Activated CD4-positive, alpha-beta T cell treated with anti-CD3 and anti-CD28 coated beads for 1 hour (primary cell): ENCODE measurements around the gene ATP6V1E1.
"Not testable (repeated sequence)": the region's sequence is repeated elsewhere in the genome, so short reads cannot be mapped to it uniquely, and the experiment has no call there.

Experiments used
- DNase-seq: peaks from one replicate; pipeline ENCODE4 v3.0.0-alpha.2; 2020

ATP6V1E1 gene

DNA sequence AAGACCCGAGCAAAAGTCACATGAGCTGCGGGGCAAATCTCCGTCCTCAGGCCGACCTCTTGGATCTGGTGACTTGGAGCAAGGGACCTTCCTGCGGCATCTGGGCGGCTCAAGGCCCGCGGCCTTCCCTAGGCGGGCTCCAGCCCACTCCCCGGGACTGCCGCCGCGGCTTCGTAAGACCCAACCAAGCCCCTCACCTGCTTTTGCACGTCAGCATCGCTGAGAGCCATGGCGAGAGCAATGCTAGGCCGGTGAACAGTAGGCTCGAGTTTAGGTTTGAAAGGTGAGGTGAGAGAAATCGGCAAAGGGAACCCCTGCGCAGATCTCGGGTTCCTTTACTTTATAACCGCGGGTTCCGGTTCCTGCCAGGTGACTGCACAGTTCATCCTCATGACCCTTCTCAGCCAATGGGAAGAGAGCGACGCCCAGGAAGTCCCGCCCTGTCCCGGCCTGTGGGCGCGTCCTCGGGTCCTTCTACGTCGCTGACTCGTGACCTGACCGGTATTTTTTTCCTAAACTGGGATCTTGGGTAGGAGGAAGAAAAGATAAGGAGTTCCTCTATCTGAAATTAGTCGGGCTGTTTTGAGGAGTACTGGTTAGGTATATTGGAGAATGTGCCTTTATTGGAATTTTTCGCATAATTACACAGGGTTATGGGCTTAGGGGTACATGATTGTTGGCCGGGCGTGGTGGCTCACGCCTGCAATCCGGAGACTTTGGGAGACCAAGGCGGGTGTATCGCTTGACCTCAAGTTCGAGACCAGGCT lies at the start of gene ATP6V1E1:
Gene ATP6V1E1 (minus strand): TSS at position 344 of the 767 bp plus-strand sequence. CDS start 114 bp downstream, at position 230.
- peak; percentile 90 for DNase-seq

DNA sequence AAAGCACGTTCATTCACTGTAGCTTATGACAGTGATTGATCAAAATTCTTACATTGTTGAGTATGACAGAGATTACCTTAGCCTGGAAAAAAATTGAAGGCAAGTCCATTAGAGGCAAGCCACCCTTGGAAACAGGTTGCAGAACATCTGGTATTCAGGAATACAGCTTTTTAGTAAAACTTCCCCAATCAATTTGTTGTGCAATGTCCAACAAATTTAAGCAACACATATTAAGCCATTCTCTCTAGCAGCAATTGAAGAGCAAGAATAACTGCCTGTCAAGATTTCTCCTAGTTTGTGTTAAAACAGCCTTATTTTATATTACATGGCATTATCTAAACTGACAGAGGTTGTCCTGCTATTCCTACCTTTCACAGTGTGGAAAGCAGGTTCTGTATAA lies 47.0 kb upstream of the ATP6V1E1 start:
- no peak for DNase-seq

DNA sequence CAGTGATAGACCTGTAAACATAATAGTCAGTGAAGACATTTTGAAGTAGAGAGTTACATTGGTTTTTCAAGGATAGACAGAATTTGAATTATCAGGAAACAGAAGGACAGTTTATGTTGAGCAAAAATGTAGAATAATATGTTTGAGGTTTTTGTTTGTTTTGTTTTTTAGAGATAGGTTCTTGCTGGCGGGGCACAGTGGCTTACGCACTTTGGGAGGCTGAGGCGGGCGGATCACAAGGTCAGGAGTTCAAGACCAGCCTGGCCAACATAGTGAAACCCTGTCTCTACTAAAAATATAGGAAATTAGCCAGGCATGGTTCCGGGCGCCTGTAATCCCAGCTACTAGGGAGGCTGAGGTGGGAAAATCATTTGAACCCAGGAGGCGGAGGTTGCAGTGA lies 45.6 kb upstream of the ATP6V1E1 start:
- no peak for DNase-seq

DNA sequence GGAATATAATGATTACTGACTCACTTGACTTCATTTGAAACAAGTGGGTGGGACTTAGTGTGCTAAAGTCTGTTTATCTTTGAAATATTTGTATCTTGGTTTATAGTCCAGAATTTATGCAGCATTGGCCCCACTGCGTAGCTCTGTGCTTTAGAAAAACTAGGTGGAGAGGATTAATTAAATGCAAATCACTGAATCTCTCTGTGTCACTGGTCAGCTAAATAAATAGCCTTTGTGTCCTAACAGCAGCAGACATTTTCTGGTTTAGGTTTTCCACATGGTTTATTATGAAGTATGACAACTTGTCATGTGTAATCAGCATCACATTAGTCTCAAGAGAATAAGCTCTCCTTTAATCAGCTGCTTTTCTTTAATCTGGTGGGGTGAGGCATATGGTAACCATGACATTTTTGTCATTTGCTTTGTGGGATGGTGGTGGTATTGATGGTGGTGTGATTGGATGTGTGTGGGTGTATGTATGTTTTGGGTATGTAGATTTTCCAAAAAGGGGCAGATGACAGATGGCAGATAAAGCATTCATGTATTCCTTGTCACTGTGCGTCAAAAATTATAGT lies 44.0 kb upstream of the ATP6V1E1 start:
- no peak for DNase-seq

DNA sequence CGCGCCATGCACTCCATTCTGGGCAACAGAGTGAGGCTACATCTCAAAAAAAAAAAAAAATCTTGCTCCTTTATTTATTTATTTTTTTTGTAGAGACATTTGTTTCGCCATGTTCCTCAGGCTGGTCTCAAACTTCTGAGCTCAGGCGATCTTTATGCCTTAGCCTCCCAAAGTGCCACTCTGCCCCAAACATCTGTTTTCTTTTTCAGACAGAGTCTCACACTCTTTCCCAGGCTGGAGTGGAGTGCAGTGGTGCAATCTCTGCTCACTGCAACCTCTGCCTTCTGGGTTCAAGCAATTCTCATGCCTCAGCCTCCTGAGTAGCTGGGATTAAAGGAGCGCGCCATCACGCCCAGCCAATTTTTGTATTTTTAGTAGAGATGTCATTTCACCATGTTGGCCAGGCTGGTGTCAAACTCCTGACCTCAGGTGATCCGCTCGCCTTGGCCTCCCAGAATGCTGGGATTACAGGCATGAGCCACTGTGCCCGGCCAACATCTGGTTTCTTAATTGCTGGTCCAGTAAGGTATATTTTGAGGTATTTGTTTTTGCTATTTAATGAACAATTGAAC lies 43.1 kb upstream of the ATP6V1E1 start:
- not testable (repeated sequence) for DNase-seq

DNA sequence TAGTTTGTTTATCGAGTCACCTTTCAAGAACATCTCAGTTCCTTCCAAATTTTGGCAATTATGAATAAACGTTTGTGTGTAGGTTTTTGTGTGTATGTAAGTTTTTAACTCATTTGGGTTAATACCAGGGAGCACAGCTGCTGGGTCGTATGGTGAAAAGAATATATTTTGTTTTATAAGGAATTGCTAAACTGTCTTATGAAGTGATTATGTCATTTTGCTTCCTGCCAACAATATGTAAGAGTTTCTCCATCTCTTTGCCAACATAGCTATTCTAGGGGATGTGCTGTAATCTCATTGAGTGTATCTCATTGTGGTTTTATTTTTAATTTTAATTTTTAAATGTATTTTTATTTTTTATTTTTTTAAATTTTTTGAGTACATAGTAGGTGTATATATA lies 37.3 kb upstream of the ATP6V1E1 start:
- DNase-seq = no peak

DNA sequence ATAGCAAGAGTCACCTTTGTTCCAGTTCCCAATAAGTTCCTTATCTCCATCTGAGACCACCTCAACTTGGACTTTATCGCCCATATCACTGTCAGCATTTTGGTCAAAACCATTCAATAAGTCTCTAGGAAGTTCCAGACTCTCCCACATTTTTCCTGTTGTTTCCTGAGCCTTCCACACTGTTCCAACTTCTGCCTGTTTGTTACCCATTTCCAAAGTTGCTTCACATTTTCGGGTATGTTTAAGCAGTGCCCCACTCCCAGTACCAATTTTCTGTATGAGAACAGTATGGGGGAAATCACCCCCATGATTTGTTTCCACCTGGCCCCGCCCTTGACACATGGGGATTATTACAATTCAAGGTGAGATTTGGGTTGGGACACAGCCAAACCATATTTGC lies 36.7 kb upstream of the ATP6V1E1 start:
- no peak for DNase-seq

DNA sequence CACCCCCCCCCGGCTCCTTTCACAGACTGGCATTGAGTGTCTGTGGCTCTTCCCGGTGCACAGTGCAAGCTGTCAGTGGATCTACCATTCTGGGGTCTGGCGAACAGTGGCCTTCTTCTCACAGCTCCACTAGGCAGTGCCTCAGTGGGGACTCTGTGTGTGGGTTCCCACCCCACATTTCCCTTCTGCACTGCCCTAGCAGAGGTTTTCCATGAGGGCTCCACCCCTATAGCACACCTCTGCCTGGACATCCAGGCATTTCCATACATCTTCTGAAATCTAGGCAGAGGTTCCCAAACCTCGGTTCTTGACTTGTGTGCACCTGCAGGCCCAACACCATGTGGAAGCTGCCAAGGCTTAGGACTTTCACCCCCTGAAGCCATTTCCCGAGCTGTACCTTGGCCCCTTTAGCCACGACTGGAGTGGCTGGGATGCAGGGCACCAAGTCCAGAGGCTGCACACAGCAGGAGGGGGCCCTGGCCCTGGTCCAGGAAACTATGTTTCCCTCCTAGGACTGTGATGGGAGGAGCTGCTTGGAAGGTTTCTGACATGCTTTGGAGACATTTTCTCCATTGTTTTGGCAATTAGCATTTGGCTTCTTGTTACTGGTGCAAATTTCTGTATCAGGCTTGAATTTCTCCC lies 36.0 kb upstream of the ATP6V1E1 start:
- no peak for DNase-seq

DNA sequence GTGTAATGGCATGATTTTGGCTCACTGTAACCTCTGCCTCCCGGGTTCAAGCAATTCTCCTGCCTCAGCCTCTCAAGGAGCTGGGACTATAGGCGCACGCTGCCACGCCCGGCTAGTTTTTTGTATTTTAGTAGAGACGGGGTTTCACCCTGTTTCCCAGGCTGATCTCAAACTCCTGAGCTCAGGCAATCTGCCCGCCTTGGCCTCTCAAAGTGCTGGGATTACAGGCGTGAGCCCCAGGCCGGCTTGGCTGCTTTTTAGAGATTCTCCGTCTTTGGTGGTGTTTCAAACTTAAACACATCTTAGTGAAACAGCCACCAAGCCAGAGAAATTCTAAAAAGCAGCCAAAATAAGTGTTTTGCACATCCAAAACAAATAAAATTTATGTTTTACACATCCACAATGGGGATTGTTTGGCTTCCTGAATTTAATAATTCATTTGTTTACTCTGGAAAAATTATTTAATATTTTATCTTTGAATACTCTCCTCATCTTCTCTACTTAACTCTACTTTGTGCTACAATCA lies 28.4 kb upstream of the ATP6V1E1 start:
- DNase-seq = no peak

DNA sequence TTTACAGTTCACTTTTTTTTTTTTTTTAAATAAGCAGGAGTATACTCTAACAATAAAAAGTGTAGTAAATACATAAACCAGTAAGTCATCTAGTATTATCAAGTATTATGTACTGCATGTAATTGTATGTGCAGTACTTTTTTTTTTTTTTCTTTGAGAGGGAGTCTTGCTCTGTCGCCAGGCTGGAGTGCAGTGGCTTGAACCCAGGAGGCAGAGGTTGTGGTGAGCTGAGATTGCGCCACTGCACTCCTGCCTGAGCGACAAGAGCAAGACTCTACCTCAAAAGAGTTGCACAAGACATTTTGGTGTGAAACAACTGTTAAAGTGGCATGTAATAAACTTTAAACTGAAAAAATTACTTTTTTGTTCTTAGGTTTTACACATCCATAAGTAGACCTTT lies 26.7 kb upstream of the ATP6V1E1 start:
- no peak for DNase-seq

DNA sequence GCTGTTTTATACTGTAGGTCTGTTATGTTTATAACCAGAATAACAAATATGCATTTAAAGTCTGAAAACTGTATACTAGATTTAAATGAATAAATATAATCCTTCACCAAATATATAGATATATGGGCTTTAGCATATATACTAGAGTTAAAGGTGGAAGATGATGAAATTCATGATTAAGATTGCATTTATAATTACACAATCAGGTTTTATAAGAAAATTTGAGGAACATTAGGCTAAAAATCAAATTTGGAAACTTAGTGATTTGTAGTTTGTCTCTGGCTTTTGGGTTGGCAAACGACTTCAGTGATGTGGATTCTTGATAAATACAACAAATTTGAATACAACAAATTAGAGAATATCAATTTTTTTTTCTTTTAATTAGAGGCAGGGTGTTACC lies 20.0 kb upstream of the ATP6V1E1 start:
- no peak for DNase-seq

DNA sequence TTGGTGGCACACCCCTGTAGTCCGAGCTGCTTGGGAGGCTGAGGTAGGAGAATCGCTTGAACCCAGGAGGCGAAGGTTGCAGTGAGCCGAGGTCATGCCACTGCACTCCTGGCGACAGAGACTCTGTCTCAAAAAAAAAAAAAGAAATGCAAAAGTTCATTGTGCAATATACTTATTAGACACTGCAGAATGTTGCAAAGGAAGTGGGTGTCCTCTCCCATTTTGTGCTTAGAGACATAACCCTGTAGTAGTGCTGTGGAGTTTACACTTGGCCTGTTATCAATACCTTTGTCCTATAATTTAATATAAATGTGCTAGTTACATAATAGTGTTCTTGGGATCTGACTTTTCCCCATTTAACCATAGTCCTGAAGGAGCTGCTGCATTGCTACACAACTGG lies 19.4 kb upstream of the ATP6V1E1 start:
- no peak for DNase-seq

DNA sequence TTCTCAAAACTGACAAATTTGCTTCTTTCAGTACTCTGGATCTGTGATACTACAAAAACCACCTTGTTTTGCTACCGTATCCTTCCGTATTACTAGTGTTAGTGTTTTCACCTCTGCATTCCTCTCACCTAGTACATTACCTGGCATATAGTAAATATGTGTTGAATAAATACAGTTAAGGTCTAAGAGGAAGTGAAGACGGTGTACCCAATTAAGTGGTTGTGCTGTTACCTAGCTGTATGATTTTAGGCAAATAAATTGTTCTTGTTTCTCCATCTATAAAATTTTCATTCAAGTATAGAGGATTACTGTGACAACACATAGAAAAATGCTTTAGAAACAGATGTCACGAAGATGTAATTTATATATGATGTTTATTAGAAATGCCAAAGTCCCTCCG lies 18.9 kb upstream of the ATP6V1E1 start:
- DNase-seq = no peak

DNA sequence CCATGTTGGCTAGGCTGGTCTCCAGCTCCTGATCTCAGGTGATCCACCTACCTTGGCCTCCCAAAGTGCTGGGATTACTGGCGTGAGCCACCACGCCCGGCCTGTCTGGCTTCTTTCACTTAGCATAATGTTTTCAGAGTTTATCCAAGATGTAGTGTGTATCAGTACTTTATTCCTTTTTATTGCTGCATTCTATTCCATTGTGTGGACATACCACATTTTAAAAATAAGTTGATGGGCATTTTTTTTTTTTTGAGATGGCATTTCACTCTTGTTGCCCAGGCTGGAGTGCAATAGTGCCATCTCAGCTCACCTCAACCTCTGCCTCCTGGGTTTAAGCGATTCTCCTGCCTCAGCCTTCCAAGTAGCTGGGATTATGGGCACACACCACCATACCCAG lies 13.8 kb upstream of the ATP6V1E1 start:
- DNase-seq = not testable (repeated sequence)

DNA sequence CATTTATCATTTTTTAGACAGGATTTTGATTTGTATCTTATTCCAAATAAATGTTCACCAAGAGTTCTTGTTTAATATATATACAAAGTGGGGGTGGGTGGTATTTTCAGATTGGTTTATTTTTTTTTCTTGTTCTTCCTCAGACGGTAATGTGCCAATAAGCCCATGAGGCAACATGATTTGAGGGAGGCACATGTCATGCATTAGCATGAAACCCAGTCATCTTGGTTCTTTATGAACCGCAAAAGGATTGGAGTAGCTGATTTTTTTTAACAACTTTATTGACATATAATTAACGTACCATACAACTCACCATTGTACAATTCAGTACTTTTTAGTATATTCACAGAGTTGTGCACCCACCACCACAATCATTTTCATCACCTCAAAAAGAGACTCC lies 12.7 kb upstream of the ATP6V1E1 start:
- no peak for DNase-seq

DNA sequence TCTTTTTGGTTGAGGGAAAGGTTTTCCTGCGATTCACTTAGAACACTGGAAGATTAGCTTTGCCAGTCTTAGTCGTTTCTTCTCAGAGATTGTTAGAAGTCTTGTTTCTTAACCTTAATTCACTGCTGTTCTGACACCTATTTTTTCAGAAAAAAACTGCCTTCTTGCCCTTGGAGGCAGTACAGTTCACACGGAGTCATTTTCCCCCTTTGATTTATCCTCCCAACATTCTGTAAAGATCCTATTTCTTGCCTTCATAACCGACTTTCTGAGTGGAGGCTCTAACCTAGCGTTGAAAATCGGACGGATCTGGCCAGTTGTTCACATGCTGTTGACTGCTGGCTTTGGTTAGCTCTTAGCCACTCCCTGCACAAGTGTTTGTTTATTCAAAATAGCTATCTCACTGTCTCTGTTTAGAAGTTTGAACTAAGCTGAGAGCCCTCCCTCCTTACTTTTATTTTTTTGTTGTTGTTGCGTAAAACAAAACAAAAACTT lies 10.7 kb upstream of the ATP6V1E1 start:
- DNase-seq = no peak

DNA sequence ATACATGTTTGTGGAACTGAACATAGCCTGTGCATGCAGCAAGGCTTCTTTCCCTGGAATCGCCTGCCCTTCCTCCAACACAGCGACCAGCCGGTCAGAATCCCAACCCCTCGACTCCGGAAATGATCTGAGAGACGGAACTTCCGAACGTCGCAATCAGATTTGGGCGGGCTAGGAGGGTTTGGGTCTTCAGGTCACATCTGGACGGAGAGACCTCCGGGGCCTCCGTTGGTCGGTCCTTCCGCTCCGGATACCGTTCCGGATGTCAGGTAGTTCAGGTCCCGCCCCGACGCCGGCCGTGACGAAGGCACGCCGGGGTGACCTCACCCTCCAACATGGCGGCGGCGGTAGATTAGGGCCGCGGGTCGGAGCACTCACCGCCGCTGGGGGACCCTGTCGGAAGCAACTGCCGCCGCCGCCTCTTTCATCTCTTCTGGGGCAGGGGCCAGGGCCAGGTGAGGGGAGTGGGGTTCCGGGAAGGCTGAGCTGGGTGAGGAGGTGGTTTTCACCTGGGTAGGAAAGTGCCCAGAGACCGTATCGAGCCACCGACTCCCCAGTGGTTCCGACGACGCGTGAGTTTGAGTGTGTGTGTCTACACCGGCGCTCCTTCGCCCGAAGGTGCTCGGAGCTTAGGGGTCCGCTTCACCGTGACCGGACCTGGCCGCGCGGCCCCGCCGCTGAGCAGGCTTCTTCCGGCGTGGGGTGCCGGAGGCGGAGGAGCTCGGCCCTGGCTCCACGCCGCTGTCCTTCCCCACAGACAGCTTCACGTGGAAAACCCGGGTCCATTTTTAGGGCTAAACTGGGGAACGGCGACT lies 10.1 kb upstream of the ATP6V1E1 start, which contains the start of gene BCL2L13:
Gene BCL2L13 (plus strand): TSS at position 326 of the 815 bp plus-strand sequence. CDS start 16,955 bp downstream, outside the sequence.
- DNase-seq = peak; percentile 82

DNA sequence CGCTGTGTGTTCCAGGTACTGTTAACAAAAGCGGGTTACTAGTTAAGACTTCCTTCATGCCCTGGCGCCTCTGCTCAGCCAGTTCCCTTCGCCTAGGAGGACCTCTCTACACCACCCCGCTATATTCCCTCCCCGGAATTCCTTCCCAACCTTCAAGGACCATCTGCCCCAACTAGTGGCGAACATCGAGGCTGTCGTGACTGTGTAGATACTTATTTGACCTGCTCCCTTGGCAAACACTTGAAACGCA lies 9.6 kb upstream of the ATP6V1E1 start:
- DNase-seq = no peak

DNA sequence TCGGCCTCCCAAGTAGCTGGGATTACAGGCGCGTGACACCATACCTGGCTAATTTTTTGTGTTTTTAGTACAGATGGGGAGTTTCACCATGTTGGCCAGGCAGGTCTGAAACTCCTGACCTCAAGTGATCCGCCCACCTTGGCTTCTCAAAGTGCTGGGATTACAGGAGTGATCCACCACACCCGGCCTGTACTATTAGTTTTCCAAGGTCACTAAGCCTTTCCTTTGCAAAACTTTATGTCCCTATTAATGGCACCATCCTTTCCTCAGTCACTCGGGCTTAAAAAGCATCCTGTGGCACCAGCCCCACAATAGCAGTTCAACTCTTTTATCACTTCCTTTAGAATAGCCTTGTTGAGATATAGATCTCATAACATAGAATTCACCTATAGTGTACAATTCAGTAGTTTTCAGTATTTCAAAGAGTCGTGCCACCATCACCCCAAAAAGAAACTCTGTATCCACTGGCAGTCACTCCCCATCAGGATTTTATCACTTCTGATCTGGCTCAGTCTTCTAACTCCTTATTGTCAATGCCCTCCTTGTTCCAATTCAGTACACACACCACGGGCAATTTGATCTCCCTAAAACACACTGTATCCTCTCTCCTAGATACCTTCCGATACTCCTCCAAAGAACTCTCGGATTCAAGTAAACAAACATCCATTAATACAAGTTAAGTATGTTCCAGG lies 9.1 kb upstream of the ATP6V1E1 start:
- no peak for DNase-seq

DNA sequence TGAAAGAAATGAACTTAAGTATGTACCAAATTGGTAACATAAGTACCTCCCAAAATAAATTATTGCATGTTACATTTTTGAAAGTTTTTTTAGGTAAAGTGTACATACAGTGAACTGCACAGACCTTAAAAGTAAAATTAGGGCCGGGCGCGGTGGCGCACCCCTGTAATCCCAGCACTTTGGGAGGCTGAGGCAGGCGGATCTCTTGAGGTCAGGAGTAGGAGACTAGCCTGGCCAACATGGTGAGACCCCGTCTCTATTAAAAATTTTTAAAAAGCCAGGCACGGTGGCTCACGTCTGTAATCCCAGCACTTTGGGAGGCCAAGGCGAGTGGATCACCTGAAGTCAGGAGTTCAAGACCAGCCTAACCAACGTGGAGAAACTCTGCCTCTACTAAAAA lies 8.3 kb upstream of the ATP6V1E1 start:
- DNase-seq = not testable (repeated sequence)

DNA sequence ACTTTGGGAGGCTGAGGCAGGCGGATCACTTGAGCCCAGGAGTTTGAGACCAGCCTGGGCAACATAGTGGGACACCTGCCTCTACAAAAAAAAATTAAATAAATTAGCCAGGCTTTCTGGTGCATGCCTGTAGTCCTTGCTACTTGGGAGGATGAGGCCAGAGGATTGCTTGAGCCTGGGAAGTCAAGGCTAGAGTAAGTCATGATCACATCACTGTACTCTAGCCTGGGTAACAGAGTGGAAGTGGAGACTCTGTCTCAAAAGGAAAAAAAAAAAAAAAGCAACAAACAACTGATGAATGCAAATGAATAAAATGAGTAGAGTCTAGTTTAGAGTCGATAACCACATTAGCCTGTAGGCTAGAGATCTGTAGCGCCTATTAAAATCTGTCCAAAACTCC lies 6.1 kb upstream of the ATP6V1E1 start:
- no peak for DNase-seq

DNA sequence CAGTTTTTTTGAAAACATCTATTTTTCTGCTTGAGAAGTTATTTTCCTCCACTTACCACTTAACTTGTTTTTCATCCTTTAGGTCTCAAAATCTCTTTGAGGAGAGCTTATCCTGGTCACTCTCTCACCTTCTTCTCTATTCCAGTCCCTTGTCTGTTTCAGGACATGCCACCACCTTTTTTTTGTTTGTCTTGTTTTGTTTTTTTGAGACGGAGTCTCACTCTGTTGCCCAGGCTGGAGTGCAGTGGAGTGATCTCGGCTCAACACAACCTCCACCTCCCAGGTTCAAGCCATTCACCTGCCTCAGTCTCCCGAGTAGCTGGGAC lies 5.4 kb upstream of the ATP6V1E1 start:
- DNase-seq = no peak
